ENCODE measurements around the gene SEMA4G.

SEMA4G gene

GRCh38 chr10:101007099-101007711 lies 37.9 kb downstream of the SEMA4G start:
- DNase-seq (ENCODE audit: low read depth, low spot score), result no peak

- DNase-seq (ENCODE audit: low read depth, low spot score), result no peak
These were observed 38.9 kb downstream of the SEMA4G start for GRCh38 chr10:101007915-101008822.

- no peak for DNase-seq (ENCODE audit: low read depth, low spot score)
These were observed 39.6 kb downstream of the SEMA4G start for GRCh38 chr10:101008823-101009423.

GRCh38 chr10:101010329-101010728 lies 41.0 kb downstream of the SEMA4G start:
- no peak for DNase-seq (ENCODE audit: low read depth, low spot score)

- DNase-seq (ENCODE audit: low read depth, low spot score), result no peak
These were observed 42.5 kb downstream of the SEMA4G start for GRCh38 chr10:101011517-101012423.

- no peak for DNase-seq (ENCODE audit: low read depth, low spot score)
These were observed 43.4 kb downstream of the SEMA4G start for GRCh38 chr10:101012525-101013364.

GRCh38 chr10:101013365-101013825 lies 44.1 kb downstream of the SEMA4G start:
- no peak for DNase-seq (ENCODE audit: low read depth, low spot score)

GRCh38 chr10:101014230-101014884 lies 45.1 kb downstream of the SEMA4G start:
- DNase-seq (ENCODE audit: low read depth, low spot score), result no peak

- DNase-seq (ENCODE audit: low read depth, low spot score), result no peak
These were observed 45.8 kb downstream of the SEMA4G start for GRCh38 chr10:101014966-101015581.

GRCh38 chr10:101015582-101015973 lies 46.3 kb downstream of the SEMA4G start:
- DNase-seq (ENCODE audit: low read depth, low spot score), result no peak

GRCh38 chr10:101016814-101017213 lies 47.5 kb downstream of the SEMA4G start:
- DNase-seq (ENCODE audit: low read depth, low spot score), result no peak

GRCh38 chr10:101018118-101018599 lies 48.9 kb downstream of the SEMA4G start:
- DNase-seq (ENCODE audit: low read depth, low spot score), result no peak

GRCh38 chr10:101018600-101019439 lies 49.5 kb downstream of the SEMA4G start:
- no peak for DNase-seq (ENCODE audit: low read depth, low spot score)

Data from iPS DF 19.7 (cell line).